Activated CD4-positive, alpha-beta T cell treated with anti-CD3 and anti-CD28 coated beads, Interleukin-2, amount 50 U/mL, for 24 hours (primary cell): ENCODE results near the gene SIGLEC10.
"Not testable (repeated sequence)": the region's sequence is repeated elsewhere in the genome, so short reads cannot be mapped to it uniquely, and the experiment has no call there.

ENCODE experiments used
- DNase-seq, 2 donors: peaks; one replicate each; pipeline ENCODE4 v3.0.0-alpha.2; 2020; ENCODE audit warnings: low read depth in 1 of 2, low spot score in 1 of 2

SIGLEC10 gene, protein sequence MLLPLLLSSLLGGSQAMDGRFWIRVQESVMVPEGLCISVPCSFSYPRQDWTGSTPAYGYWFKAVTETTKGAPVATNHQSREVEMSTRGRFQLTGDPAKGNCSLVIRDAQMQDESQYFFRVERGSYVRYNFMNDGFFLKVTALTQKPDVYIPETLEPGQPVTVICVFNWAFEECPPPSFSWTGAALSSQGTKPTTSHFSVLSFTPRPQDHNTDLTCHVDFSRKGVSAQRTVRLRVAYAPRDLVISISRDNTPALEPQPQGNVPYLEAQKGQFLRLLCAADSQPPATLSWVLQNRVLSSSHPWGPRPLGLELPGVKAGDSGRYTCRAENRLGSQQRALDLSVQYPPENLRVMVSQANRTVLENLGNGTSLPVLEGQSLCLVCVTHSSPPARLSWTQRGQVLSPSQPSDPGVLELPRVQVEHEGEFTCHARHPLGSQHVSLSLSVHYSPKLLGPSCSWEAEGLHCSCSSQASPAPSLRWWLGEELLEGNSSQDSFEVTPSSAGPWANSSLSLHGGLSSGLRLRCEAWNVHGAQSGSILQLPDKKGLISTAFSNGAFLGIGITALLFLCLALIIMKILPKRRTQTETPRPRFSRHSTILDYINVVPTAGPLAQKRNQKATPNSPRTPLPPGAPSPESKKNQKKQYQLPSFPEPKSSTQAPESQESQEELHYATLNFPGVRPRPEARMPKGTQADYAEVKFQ

DNA sequence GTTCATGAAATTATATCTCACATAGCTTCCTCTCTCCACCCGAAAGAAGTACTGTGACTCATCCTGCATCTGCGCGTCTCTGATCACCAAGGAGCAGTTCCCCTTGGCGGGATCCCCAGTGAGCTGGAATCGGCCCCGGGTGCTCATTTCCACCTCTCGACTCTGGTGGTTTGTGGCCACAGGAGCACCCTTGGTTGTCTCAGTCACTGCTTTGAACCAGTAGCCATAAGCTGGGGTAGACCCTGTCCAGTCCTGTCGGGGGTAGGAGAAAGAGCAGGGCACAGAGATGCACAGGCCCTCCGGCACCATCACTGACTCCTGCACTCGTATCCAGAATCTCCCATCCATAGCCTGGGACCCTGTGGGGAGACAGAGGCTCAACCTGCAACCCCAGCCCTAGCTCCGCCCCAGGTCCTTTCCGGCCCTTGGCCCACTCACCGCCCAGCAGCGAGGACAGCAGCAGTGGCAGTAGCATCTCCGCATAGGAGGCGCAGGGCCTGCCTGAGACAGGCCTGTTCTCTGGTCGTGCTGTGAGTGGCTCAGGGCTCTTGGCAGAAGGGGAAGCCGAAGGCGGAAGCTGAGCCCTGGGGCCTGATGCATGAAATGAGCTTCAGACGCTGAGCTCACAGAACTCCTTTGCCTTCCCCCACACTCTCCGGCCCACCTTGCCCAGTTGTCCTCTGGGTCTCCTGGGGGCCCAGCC lies at the start of gene SIGLEC10:
SIGLEC10 (minus strand) TSS at position 536 of the 703 bp plus-strand sequence; CDS start at position 475, 61 bp downstream.
- DNase-seq = peak in 1 of 2 donors; percentile 14

DNA sequence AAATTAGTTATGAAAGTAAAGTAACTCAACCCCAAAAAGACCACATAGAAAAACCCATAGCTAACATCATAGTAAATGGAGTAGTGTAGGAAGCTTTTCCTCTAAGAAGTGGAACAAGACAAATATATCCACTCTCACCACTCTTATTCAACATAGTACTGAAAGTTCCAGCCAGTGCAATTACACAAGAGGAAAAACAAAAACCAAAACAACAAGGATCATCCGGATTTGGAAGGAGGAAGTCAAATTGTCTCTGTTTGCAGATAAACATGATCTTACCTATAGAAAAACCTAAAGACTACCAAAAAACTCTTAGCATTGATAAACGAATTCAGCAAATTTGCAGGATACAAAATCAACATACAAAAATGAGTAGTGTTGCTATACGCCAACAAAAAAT lies 49.3 kb upstream of the SIGLEC10 start:
- DNase-seq = no peak

DNA sequence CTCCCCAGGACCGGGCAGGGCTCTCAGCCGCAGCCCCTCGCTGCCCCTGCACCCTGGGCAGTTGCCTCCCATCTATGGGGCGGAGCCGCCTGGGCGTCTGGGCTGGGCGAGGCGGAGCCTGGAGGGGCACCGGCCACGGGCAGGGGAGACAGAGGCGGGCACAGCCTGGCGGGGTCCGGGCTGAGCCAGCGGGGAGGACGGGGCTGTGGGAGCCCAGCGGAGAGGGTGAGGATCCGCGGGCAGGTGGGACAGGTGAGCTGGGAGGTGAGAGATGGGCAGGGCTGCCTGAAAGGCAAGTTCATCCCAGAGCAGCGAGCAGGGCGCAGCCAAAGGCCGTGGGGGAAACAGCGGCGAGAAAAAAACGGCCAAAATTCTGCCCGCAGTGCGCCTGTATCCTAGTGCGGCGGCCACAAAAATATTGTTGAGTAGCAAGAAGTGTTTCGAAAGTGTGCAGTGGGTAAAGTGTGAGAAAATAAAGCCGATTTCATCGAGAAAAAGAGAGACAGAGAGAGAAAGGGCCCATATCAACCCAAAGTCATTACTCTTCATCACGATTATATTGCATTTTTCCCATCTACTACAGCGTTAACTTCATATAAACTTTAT lies 46.6 kb upstream of the SIGLEC10 start:
- DNase-seq = not testable (repeated sequence)

DNA sequence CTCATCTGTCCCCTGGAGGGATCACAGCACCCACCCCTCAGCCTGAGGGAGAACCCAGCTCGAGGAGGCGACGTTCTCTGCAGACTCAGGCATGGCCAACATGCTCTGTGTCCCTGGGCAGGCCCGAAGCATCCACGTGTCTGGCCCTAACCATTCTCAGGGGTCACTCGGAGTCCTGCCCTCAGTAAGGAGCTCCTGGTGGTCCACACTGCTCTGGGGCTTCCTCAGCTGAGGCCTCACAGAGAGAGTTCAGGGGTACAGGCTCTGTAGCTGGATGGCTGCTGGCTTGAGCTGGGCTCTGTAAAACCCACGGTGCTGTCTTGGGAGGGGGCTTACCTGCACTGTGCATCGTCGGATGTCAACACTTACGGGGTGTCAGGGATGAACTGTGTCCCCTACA lies 45.2 kb upstream of the SIGLEC10 start:
- no peak for DNase-seq

DNA sequence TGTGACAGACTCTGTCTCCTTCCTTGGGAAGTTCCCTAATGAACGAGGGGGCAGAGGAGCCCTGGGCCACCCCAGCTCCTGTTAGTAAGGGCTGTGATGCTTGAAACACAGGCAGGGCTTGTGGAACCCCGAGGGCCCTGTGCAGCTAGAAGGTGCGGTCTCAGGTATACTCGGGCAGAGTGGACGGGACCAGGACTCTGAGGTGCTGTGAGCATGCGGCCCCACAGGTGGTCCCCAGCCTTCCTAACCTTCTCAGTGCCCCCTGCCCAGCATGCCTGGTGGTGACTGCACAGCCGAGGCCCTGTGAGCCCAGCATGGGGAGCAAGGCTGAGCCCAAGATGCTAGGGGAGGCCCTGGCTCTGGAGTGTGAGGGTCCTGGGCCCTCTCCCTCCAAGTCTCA lies 44.8 kb upstream of the SIGLEC10 start:
- DNase-seq = no peak

DNA sequence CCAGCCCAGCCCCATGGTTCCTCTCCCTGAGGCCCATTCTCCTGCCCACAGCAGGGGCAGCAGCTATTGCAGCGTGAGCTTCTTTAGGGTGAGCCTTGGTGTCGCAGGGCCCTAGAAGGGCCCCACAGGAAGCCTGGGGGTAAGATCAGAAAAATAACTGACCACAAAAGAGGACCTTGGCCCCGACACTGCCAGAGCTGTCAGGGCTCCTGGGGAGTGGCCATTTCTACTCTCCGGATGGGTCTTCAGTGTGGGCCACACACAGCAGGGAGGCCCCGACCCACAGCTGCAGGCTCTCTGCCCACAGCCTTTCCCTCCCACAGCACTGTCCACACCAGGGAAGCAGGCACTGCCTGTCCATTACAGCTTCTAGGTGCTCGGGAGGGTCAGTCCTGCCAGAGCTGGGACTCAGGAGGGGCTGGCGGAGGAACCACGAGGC lies 44.3 kb upstream of the SIGLEC10 start:
- no peak for DNase-seq

DNA sequence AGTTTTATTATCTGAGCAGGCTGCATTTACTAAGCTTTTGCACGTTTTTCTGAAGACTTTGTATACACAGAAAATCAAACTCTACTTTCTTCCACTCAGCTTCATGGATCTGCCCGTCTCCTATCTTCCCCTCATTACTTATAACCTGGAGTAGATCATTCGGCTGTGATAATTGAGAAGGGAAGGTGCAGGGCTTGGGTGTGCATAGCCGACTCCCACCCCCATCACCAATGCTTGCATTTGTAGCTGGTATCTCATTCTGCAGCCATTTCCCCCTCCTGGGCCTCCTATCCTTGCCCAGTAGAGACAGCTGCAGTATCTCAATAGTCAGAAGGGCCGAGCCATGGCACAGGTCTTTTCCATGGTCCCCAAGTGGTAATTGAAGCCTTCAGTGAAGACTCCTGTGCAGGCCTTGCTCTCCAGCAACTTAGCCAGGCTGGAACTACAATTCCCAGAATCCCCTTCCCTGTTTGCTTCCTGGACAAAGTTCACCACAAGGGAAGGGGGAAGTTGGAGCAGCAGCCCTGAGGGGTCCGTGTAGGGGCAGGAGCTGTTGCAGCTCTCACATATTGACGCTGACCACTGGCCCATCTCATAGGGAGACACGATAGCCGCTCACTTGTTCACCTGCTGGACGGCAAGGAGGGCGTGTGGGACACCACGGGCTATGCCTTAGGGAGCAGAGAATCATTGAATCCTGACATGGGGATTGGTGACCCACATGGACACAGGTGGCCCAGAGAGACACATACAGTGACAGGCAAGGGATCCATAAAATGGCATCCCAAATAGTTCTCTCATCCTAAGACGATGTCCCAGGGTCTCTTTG lies 42.9 kb upstream of the SIGLEC10 start:
- DNase-seq = no peak

DNA sequence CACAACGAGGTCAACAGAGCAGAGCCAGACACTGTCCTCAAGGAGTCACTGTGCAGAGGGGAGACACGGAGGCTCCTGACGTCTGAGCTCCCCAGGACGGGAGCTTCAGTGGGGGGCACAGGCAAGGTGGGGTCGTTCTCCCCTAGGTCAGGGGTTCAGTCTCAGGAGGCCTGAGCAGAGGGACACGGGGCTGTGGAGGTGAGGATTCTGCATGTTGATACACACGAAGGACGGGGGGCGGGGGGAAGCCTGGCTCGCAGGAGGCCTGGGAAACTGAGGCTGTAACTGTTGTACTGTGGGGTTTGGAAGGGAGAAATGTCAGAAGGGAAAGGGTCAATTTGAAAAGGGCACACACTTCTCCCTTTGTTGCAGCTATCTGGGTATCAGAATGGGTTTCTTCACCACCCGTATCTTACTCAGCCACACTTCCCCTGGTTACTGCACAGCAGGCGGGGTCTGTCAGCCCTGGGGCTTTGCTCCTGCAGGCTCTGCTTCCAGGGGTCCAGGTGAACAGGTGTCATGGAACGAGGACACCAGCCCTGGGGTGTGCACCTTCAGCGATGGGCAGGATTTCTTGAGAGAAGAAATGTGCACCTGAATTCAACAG lies 41.6 kb upstream of the SIGLEC10 start:
- DNase-seq = no peak

DNA sequence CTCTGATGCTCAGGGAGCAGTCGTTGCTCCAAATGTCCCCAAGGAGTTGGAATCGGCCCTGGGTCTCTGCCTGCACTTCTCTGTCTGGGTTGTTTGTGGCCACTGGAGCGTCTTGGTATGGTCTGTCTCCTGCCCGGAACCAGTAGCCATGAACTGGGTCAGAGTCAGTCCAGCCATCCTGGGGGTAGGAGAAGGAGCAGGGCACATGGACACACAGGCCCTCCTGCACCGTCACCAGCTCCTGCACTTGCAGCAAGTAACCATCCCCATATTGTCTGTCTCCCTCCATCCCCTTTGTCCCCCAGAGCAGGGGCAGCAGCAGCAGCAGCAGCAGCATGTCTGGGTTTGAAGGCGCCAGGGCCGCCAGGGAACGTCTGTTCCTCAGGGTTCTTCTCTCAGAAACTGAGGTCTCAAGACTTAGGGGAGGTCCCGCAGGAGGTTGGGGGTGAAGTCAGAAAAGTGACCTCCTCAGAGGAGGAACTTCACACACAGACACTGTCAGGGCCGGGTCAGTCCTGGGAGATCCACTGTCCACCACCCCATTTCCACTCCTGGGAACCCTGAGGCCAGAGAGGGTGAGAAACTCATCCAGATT lies 40.7 kb upstream of the SIGLEC10 start, which contains the start of gene SIGLEC8:
SIGLEC8 (minus strand) TSS at position 404 of the 595 bp plus-strand sequence; CDS start at position 337, 67 bp downstream.
- DNase-seq = no peak

DNA sequence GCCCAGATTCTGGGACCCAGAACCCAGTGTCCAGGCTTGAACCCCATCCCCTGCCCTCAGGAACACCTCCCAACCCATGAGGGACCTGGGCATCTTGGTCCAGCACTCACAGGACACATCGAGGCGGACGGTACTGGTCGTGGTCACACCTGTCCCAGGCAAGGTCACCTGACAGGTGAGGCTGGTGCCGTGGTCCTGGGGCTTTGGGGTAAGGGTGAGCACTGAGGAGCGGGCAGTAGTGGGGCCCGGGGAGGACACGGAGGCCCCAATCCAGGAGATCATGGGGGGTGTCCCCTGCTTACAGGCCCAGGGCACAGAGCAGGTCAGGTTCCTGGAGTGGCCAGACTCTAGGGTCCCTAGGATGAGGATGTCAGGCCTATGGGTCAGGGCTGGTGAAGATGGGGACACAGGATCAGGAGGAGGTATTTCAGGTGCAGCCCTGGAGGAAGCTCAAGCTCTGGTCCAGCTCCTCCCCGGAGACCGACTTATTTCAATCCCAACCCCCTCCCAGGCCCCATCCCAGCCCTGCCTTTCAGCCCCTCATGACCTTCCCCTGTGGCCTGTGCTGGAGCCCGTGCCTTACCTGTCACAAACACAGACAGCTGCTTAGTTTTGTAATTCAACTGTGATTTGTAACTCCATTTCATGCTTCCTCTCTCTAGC lies 40.0 kb upstream of the SIGLEC10 start:
- no peak for DNase-seq

DNA sequence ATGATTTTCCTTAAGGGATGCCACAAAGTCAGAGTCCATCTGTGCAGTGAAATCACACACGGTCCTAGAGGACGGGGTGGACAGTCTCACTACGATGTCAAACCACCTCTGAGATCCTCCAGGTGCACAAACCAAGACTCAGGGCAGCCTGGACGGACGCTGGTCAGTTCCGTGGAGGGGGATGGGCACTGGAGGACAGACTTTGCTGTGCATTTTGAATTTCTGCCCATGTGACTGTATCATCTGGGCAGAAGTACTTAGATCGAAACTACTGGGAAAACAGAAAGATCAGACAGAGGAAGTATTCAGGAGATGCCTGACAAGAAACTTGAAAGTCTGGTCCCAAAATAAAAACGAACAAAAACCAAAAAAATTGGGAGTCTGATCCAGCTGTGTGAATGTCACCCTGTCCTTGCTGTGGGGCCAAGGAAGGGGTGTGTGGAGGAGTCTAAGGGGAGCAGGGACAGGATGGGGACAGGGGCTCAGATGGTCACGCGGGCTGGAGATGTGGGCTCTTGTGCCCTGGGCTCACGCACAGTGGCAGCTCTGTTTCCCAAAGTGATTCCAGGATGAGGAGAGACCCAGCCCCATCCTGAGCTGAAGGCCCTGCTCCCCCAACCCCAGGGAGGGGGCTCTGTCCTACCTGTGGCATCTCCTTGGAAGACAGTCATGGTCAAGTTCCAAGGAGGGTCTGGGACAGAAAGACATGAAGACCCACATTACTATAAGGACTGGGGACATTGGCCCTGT lies 39.3 kb upstream of the SIGLEC10 start:
- no peak for DNase-seq

DNA sequence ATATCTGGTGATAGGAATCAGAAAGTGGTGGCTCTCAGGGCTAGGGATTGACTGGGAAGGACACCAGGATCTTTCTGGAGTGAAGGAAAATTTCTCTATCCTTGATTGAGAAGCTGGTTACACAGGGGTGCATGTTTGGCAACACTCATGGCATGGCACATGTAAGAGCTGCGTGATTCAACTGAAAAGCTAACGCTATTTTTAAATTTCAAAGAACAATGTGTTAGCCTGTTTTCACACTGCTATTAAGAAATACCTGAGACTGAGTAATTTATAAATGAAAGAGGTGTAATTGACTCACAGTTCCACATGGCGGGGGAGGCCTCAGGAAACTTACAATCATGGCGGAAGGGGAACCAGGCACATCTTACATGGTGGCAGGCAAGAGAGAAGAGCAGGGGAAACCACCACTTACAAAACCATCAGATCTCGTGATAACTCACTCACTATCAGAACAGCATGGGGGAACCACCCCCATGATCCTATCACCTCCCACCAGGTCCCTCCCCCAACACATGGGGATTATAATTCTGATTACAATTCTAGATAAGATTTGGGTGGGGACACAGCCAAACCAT lies 33.4 kb upstream of the SIGLEC10 start:
- peak in 1 of 2 donors; percentile 49 for DNase-seq

DNA sequence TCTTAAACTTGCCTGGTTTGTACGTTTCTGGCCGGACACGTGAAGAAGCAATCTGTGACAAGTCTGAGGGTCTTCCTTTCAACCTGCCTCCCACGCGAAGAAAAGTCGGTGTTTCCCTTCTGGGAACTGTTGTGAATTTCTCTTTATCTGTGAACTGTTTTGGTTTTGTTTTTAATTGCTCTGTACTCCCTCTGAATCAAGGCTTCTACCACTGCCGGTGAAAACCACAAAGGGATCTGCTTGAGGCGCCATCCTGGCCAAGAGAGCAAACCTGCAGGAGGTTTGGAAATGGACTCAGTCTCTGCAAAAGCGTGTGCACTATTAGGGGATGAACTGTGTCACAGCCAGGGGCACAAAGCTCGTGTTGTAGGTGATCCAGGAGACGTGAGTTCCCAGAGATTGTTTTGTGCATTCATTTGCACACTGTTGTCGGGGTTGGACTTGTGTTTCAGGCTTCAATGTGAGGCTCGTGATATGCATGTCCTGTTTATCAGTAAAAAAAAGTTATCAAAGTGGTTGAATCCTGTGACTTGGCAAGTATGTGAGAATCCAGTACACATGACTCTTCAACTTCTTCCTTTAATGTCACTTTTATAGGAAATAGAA lies 31.1 kb upstream of the SIGLEC10 start:
- peak in 1 of 2 donors; percentile 57 for DNase-seq

DNA sequence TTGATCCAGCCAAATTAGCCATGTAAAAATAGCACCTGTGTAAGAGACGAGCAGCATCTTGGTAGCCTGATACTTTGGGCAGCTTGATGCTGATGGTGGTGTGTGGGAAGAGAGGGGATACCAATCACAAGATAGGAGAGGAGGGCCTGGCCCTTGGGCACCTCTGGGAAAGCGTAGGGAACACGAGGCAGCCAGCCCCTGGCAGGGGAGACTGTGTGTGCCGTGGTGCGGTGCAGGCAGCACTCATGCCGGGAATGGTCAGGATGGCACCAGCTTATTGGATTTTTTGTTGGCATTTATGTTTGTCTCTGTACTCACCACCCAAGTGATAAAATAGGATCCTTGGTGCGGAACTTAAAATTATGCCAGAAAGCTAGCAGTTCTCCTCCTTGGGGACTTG lies 30.6 kb upstream of the SIGLEC10 start:
- no peak for DNase-seq

DNA sequence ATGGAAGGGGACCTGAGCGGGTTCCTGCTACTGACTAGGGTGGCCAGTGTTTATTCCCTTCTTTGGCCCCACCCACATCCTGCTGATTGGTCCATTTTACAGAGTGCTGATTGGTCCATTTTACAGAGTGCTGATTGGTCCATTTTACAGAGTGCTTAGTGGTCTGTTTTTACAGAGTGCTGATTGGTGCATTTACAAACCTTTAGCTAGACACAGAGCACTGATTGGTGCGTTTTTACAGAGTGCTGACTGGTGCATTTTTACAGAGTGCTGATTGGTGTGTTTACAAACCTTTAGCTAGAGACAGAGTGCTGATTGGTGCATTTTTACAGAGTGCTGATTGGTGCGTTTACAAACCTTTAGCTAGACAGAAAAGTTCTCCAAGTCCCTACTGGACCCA lies 30.1 kb upstream of the SIGLEC10 start:
- DNase-seq = not testable (repeated sequence)

DNA sequence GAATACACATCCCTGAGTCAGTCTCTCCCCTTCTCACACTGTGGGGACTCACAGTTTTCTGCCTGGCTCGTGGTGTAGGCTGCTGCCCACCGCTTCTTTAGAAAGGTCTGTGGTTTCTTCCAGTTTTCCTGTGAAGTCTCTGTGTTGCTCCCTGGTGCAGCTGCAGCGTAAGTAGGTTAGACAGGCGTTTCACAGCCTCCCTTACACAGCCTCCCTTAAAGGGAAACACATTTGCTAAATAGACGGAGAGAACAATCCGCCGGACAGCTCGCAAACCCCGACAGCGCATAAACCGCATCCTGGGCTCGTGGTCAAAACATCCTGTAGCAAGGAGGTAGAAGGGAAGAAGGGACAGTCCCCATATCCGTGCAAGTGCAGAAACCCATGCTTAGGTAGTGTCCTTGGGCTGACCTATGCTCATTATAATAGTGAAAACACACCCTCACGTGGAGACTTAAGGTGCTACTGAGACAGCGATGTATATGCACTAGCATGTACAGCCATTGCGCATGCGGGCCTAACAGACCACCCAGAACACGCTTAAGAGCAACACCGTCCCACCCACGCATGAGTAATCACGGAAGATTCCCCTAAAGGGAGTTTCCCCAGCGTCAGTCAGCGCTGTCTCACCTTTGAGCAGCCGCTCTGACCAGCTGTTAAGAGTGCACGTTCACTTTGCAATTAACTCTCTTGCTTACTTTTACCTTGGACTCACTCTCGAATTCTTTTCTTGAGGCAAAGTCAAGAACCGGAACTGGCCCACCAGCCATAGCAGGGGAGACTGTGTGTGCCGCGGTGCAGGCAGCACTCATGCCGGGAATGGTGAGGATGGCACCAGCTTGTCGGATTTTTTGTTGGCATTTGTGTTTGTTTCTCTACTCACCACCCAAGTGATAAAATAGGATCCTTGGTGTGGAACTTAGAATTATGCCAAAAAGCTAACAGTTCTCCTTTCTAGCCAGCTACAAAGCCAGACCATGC lies 24.3 kb upstream of the SIGLEC10 start:
- DNase-seq = peak; percentile 67 to 96
